HepG2 (cell line): ENCODE measurements around the gene PTEN. TPM values are rescaled to one million over a fixed set of nuclear protein-coding genes. Genes with fewer than 3 reads are reported as not detected.

Source experiments
- DR1 ChIP-seq: sonication (generic); formaldehyde crosslinking; IDR thresholded peaks from 2 replicates; pipeline ENCODE4 v1.8.0; 2021; ENCODE audit warnings: mild to moderate bottlenecking, missing genetic modification reagents, inconsistent platforms
- ELF3 ChIP-seq: IDR thresholded peaks from 2 replicates; pipeline ENCODE4 v1.6.1; 2016; ENCODE audit warnings: missing genetic modification reagents, missing compliant biosample characterization
- ELF4 ChIP-seq: sonication (generic); formaldehyde crosslinking; IDR thresholded peaks from 2 replicates; pipeline ENCODE4 v1.5.0; 2020; ENCODE audit warnings: missing genetic modification reagents, mild to moderate bottlenecking, moderate library complexity, borderline replicate concordance
- ELK4 ChIP-seq: sonication (generic); formaldehyde crosslinking; IDR thresholded peaks from 2 replicates; pipeline ENCODE4 v1.9.0; 2021; ENCODE audit warnings: missing genetic modification reagents, borderline replicate concordance
- MXD1 ChIP-seq: sonication (generic); formaldehyde crosslinking; IDR thresholded peaks from 2 replicates; pipeline ENCODE4 v1.4.0; 2020; ENCODE audit warnings: mild to moderate bottlenecking, missing genetic modification reagents
- MZF1 ChIP-seq: sonication (generic); formaldehyde crosslinking; IDR thresholded peaks from 2 replicates; pipeline ENCODE4 v1.8.1; 2023; ENCODE audit warnings: mild to moderate bottlenecking, missing genetic modification reagents, borderline replicate concordance
- RFX3 ChIP-seq: IDR thresholded peaks from 2 replicates; pipeline ENCODE4 v1.6.1; 2016; ENCODE audit warnings: missing biosample characterization, missing genetic modification reagents
- SNAPC2 ChIP-seq: sonication (generic); formaldehyde crosslinking; IDR thresholded peaks from 2 replicates; pipeline ENCODE4 v1.8.1; 2022; ENCODE audit warnings: mild to moderate bottlenecking, missing genetic modification reagents
- ZFP36L2 ChIP-seq: sonication (generic); formaldehyde crosslinking; IDR thresholded peaks from 2 replicates; pipeline ENCODE4 v1.4.0; 2020; ENCODE audit warnings: missing genetic modification reagents
- ZGPAT ChIP-seq: IDR thresholded peaks from 2 replicates; pipeline ENCODE4 v1.6.1; 2016; ENCODE audit warnings: mild to moderate bottlenecking
- ZNF281 ChIP-seq: sonication (generic); formaldehyde crosslinking; IDR thresholded peaks from 2 replicates; pipeline ENCODE4 v1.4.0; 2020; ENCODE audit warnings: missing genetic modification reagents, borderline replicate concordance
- ZNF513 ChIP-seq: sonication (generic); formaldehyde crosslinking; conservative IDR thresholded peaks from 2 replicates; pipeline ENCODE4 v1.5.0; 2020; ENCODE audit warnings: missing genetic modification reagents
- ZNF646 ChIP-seq: sonication (generic); formaldehyde crosslinking; IDR thresholded peaks from 2 replicates; pipeline ENCODE4 v1.9.0; 2021; ENCODE audit warnings: mild to moderate bottlenecking, missing genetic modification reagents
- polyA plus RNA-seq, 8 experiments: library from polyadenylated mRNA; depleted of rRNA in 3 of 8; stranded (reverse) in 7 of 8; unstranded in 1 of 8; fragments of >200 nt; fragmentation: Illumina TruSeq in 4 of 8; extraction: Trizol in 4 of 8; gene quantifications; 2 replicates each; pipeline versions ENCODE4 v1.2.1 to v1.2.3, GENCODE V29; 2011 to 2016; ENCODE audit warnings: low read depth in 4 of 8, missing spikeins in 1 of 8, mixed read lengths in 1 of 8; ENCODE audit not compliant: insufficient read depth in 1 of 8
- total RNA-seq, 5 experiments: library from RNA; depleted of rRNA; stranded (reverse); fragments of >200 nt; fragmentation: Illumina TruSeq; extraction: Trizol; gene quantifications; 2 replicates each; pipeline ENCODE4 v1.2.3, GENCODE V29; 2016; ENCODE audit warnings: low read depth in 1 of 5

PTEN gene
- total and polyA plus RNA-seq, 2 of the 13 experiments (the other 11 are each of a cell fraction or from before 2014, with no cell fraction given): 30.3 to 61.3 TPM

GRCh38 chr10:87863053-87863943 is at the start of gene PTEN, which contains the start of gene KLLN (continued):
- peak; percentile 72 for TF ChIP-seq ZNF281
- no peak for TF ChIP-seq ELF4 (CRISPR knock-in tag)
- 0 out of 2 replicates have a peak, but pooled peaks have one; percentile 18 for TF ChIP-seq ELK4
- TF ChIP-seq MZF1 (CRISPR knock-in tag): no peak
- TF ChIP-seq RFX3 (CRISPR knock-in tag): no peak
- TF ChIP-seq ZNF513 (CRISPR knock-in tag): no peak
- no peak for TF ChIP-seq ZFP36L2 (CRISPR knock-in tag)
- TF ChIP-seq DR1: peak; percentile 52; the same call in 1 of the 2 replicates
- no peak for TF ChIP-seq SNAPC2 (CRISPR knock-in tag)
- TF ChIP-seq ELF3 (CRISPR knock-in tag): peak; percentile 76
- no peak for TF ChIP-seq ZNF646 (CRISPR knock-in tag)
- TF ChIP-seq MXD1 (CRISPR knock-in tag): no peak; the same call in 1 of the 2 replicates
- peak; percentile 56; the same call in 1 of the 2 replicates for TF ChIP-seq ZGPAT (CRISPR knock-in tag)
